GM06990 (cell line): Measurements from ENCODE around the gene CCDC190.

Experiments used
- DNase-seq: peaks from one replicate; pipeline ENCODE4 v3.0.0-alpha.2; 2011; ENCODE audit not compliant: insufficient read length; ENCODE audit errors: extremely low read depth
- H3K27me3 ChIP-seq: replicated peaks from 2 replicates; pipeline ENCODE4 v1.6.0; 2011; ENCODE audit warnings: low read length; ENCODE audit not compliant: control insufficient read depth, insufficient read depth
- H3K36me3 ChIP-seq: 2 replicates; pipeline ENCODE4 v1.5.1; 2011; ENCODE audit warnings: low read length; ENCODE audit not compliant: control insufficient read depth, insufficient read depth
- H3K4me3 ChIP-seq: replicated peaks from 2 replicates; pipeline ENCODE4 v1.5.1; 2011; ENCODE audit warnings: low read depth, mild to moderate bottlenecking, control low read depth, low read length
- TF ChIP-seq, protein P1 (sequence below): IDR thresholded peaks from 2 replicates; pipeline ENCODE4 v1.5.1; 2011; ENCODE audit warnings: low read length, control low read depth, mild to moderate bottlenecking, inconsistent platforms; ENCODE audit not compliant: insufficient read depth, poor library complexity, severe bottlenecking

Gene CCDC190

GRCh38 chr1:162844153-162844552 is 16.8 kb downstream of the CCDC190 start:
- Histone ChIP-seq H3K4me3 (no peak overlapping the region), H3K36me3 (no peaks in the 10 kb centered on the region), H3K27me3 (no peaks in the 10 kb centered on the region; the same call in 1 of the 2 replicates)
- DNase-seq, result no peak
- TF ChIP-seq, protein P1, sequence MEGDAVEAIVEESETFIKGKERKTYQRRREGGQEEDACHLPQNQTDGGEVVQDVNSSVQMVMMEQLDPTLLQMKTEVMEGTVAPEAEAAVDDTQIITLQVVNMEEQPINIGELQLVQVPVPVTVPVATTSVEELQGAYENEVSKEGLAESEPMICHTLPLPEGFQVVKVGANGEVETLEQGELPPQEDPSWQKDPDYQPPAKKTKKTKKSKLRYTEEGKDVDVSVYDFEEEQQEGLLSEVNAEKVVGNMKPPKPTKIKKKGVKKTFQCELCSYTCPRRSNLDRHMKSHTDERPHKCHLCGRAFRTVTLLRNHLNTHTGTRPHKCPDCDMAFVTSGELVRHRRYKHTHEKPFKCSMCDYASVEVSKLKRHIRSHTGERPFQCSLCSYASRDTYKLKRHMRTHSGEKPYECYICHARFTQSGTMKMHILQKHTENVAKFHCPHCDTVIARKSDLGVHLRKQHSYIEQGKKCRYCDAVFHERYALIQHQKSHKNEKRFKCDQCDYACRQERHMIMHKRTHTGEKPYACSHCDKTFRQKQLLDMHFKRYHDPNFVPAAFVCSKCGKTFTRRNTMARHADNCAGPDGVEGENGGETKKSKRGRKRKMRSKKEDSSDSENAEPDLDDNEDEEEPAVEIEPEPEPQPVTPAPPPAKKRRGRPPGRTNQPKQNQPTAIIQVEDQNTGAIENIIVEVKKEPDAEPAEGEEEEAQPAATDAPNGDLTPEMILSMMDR, result no peak

GRCh38 chr1:162840250-162840839 is 20.6 kb downstream of the CCDC190 start:
- Histone ChIP-seq H3K36me3 (no peaks in the 10 kb centered on the region), H3K4me3 (no peak overlapping the region), H3K27me3 (no peaks in the 10 kb centered on the region; the same call in 1 of the 2 replicates)
- TF ChIP-seq, protein P1, result no peak
- no peak for DNase-seq

- no peak overlapping the region for H3K4me3 ChIP-seq
- no peak for DNase-seq
- TF ChIP-seq, protein P1, result no peak
- no peaks in the 10 kb centered on the region for H3K27me3 ChIP-seq
- H3K36me3 ChIP-seq, result no peaks in the 10 kb centered on the region
Measured at GRCh38 chr1:162838863-162839262, 22.1 kb downstream of the CCDC190 start.

- TF ChIP-seq, protein P1, result no peak
Measured at GRCh38 chr1:162835157-162835899, 25.6 kb downstream of the CCDC190 start.

GRCh38 chr1:162832470-162832869 is 28.5 kb downstream of the CCDC190 start:
- Histone ChIP-seq H3K27me3 (no peaks in the 10 kb centered on the region), H3K36me3 (no peaks in the 10 kb centered on the region), H3K4me3 (no peak overlapping the region)
- TF ChIP-seq, protein P1, result no peak
- no peak for DNase-seq

More at GRCh38 chr1:162835157-162835899, 25.6 kb downstream of the CCDC190 start:
- peak; percentile 47 for DNase-seq
- Histone ChIP-seq H3K4me3 (no peak overlapping the region), H3K36me3 (no peaks in the 10 kb centered on the region), H3K27me3 (no peaks in the 10 kb centered on the region)
